Activated T-cell treated with anti-CD3 and anti-CD28 coated beads, Interleukin-2, amount 50 U/mL, for 48 hours (primary cell): ENCODE results near the gene MRPS10.
"Not testable (repeated sequence)": the region's sequence is repeated elsewhere in the genome, so short reads cannot be mapped to it uniquely, and the experiment has no call there.

Experiments used
- DNase-seq, 2 experiments: peaks; one replicate each; pipeline ENCODE4 v3.0.0-alpha.2; 2020

Gene MRPS10

DNA sequence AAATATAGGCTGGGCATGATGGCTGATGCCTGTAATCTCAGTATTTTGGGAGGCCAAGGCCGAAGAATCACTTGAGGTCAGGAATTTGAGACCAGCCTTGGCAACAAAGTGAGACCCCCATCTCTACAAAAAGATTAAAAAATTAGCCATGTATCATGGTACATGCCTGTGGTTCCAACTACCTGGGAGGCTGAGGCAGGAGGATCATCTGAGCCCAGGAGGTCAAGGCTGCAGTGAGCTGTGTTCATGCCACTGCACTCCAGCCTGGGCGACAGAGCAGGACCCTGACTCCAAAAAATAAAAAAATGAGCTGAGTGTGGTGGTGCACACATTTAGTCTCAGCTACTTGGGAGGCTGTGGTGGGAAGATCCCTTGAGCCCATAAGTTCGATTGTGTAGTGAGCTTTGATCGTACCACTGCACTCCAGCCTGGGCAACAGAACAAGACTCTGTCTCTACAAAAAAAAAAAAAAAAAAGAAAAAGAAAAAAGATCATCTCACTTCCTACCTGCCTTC lies 12.8 kb downstream of the MRPS10 start:
- DNase-seq, result no peak

- DNase-seq, result no peak
Measured at GRCh38 chr6:42203183-42203582, 14.5 kb downstream of the MRPS10 start.

DNA sequence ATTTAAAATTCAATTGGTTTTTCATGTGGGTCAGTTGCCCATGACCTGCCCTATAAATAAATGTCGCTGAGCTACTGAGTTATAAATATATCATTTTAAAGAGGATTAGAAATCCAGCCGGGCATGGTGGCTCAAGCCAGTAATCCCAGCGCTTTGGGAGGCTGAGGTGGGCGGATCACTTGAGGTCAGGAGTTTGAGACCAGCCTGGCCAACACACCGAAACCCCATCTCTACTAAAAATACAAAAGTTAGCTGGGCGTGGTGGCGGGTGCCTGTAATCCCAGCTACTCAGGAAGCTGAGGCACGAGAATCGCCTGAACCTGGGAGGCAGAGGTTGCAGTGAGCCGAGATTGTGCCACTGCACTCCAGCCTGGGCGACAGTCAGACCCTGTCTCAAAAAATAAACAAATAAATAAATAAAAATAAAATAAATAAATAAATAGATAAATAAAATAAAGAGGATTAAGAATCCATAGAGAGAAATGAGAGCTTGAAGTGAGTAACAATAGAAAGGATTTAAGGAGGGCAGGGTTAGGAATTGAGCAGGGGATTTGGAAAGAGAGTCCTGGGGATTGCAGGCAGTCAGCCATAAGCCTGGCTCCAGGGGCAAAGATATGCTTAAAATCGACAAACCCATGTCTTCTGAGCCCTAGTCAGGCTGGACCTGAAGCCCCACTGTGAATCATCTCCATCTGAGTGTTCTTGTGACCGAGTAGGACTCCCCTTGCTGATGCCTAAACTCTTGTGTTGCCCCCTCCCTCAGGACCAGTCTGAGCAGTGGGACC lies 15.3 kb downstream of the MRPS10 start:
- not testable (repeated sequence) for DNase-seq

- DNase-seq, result no peak
Measured at GRCh38 chr6:42201382-42201781, 16.3 kb downstream of the MRPS10 start.

DNA sequence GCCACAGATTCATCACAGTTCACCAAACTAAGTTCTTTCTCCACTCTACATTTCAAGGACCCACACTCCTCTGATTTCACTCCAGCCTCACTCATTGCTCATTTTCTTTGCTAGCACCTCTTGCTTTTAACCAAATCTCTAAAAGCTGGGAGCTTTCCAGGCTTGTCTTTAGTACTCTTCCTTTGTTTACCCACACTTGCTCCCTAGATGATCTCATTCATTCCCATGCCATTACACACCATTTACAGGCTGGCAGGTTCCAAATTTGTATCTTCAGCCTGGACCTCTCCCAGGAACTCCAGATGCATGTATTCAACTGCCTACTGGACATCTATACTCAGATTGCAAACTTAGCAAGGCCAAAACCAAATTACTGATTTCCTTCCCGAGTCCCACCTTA lies 17.6 kb downstream of the MRPS10 start:
- DNase-seq, result no peak

- no peak for DNase-seq
Measured at GRCh38 chr6:42199106-42199981, 18.3 kb downstream of the MRPS10 start.

DNA sequence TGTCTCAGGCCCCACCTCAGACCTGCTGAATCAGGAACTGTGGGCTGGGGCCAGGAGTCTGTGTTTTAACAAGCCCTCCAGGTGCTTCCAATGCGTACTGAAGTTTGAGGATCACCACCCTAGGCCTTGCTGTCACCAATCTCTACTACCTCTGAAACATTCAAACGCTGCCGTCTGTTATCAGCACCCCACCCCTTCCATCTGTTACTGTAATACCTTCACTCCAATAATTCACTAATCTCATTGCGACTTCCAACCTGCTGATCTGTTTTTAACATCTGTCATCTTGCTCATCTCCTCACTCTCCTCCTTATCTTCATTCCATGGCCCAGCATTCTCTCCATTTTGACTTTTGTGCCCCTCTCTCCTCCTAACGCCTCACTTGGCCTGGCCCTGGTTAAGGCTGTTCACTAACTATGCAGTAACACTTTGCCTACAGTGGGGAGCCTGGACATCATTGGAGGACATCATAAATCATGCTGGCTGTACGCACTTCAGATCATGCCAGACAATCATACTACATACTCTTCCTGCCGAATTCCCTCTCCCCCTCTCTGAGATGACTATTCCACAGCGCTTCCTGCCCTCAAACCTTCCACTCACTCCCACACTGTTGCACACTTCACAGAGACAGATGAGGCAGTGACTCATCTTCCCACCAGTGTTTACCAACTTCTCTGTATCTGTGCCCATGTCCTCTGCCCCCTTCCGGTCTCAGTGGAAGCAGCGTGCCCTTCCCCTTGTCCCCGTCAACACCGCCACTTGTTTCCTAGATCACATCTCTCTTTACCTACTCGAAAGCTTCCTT lies 19.9 kb downstream of the MRPS10 start:
- DNase-seq, result peak; percentile 29 to 36

GRCh38 chr6:42195415-42195814 lies 22.2 kb downstream of the MRPS10 start:
- no peak for DNase-seq

GRCh38 chr6:42194056-42194455 lies 23.6 kb downstream of the MRPS10 start:
- DNase-seq, result no peak

- no peak for DNase-seq
Measured at GRCh38 chr6:42193491-42193894, 24.2 kb downstream of the MRPS10 start.

- not testable (repeated sequence) for DNase-seq
Measured at GRCh38 chr6:42192385-42192784, 25.3 kb downstream of the MRPS10 start.

- DNase-seq, result no peak
Measured at GRCh38 chr6:42190554-42191183, 27.0 kb downstream of the MRPS10 start.

DNA sequence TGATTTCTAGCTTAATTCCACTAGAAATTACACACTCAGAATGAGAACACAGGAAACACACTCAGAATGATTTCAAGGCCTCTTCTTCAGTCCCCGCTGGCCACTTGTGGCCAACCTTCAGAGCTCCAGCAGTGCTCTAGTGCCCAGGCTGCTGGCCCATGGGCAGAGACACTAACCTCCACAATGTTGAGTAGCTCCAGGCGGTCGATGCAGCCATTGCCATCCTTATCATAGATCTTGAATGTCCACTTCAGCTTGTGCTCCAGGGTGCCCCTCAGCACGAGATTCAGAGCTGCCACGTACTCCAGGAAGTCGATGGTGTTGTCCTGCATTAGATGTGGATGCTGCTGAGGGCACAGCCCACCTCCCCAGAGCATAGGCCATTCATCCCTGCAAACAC lies 29.3 kb downstream of the MRPS10 start:
- DNase-seq, result no peak

DNA sequence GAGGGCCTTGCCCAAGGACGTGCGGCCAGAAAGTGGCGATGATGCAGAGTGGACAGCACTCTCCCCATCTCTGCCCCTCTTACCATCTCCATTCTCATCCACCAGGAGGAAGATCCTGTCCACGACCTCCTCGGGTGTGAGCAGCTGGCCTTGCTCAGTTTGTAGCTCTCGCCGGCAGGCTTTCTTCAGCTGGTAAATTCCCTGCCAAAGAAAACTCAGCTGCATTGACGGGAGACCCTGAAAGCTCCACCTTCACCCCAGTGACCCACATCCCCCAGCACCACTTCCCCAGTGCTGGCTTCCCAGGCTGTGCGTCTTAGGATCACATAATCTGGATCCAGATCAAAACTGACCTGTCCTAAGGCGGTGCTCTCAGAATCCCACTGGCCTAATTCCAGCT lies 32.1 kb downstream of the MRPS10 start:
- no peak for DNase-seq

DNA sequence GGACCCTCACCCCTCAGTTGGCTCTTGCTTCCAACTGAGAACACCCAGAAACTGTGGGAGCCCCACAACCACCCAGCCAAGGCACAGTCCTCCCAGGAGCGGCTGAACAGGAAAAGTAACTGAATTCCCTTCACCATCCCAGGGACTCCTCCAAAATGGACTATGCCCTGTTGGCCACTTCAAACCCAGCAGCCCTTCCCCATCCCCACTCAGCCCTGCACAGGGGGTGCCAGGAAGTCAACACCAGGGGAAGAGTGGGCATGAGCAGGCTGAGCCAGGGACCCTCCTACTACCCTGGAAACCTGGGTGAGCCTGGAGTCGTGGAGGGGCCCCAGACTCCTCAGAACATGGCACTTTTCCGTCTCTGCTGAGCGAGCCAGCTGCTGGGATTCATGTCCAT lies 33.2 kb downstream of the MRPS10 start:
- DNase-seq, result no peak

GRCh38 chr6:42182101-42182500 lies 35.6 kb downstream of the MRPS10 start:
- no peak for DNase-seq

DNA sequence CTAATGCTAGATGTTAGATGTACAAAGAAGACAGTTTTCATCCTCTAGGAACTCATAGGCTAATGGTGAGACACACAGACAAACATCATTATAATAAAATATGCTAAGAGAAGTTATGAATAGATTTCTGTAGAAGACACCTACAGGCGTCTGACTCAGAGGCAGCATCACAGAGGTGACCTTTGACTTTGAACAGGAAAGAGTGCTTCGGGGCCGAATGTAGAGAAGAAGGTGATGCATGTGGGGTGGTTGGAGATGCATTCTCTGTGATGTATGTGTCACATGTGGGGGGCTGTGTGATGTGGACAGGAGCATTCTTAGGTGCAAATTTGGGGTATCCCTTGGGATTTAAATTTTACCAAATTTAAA lies 37.7 kb downstream of the MRPS10 start:
- peak; percentile 27 to 43 for DNase-seq

DNA sequence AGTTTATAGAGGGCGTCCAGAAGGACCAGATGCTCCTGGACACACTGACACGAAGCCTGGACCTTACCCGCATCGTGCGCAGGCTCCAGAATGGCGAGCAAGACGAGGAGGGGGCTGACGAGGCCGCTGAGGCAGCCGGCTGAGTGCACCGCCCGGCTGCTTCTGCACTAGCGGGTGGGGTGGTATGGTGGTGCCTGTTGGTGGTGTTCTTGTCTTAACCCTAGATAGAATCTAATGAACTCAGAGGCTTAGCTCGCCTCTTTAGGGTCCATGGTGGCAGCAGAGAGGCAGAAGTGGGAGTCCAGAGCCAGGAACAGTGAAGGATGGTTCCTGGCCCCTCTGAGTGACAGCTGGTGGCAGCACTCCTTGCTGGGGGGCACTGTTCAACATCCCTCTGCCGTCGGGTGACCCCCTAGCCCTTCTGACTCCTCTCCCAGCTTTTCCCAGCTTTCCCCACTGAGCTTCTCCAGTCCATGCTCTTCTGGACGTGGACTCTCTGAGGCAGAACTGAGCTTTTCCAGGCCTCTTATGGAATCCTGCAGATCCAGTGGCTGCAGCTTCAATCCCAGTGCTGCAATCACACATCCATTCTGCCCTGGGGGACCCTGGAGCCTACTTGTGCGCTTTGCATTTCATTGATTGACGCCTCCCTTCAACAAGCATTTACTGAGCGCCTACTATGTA lies 38.3 kb downstream of the MRPS10 start:
- DNase-seq, result no peak

GRCh38 chr6:42177514-42178364 lies 39.9 kb downstream of the MRPS10 start:
- peak; percentile 46 to 50 for DNase-seq

DNA sequence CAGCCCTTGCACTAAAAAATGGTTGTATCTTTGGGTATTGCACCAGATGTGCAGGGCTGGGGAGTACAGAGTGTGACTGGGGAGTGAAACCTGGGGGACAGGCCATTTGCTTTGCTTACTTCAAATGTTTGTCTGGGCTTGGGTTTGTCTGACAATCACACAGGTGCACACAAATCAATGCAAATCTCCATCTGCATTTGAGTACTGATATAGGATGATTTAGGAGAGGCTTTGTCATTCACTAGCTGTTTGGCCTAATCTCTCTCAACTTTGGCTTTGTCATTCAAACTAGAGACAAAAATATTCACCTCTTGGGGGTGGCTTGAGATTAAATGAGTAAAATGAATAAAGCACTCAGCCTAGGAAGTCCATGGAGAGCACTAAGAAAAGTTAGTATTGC lies 40.7 kb downstream of the MRPS10 start:
- no peak for DNase-seq

DNA sequence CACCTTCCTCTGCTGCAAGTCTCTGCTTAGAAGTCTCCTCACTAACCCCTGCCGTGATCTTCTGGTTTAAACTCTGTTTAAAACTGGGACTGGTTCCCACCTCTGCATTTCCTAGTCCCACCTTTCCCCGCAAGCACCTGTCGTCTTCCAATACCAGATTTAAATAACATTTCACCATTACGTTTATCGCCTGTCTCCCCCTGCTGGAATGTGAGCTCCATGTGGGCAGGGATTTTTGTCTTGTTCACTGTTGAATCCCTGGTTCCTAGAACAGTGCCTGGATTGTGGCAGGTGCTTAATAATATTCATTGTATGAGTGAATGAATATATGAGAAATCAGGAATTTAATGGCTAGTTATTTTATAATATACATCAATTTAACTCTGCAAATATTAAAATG lies 41.8 kb downstream of the MRPS10 start:
- DNase-seq, result no peak
